GM23248 (cell line): ENCODE results near the gene JADE2.

Source experiments
- EZH2 ChIP-seq: fragments of 200-600 bp; sonication (generic); IDR thresholded peaks from 2 replicates; pipeline ENCODE4 v1.6.1; 2018; ENCODE audit warnings: antibody characterized with exemption, mild to moderate bottlenecking; ENCODE audit not compliant: insufficient read depth, poor library complexity, severe bottlenecking
- EZH2phosphoT487 ChIP-seq: fragments of 200-600 bp; sonication (generic); IDR thresholded peaks from 2 replicates; pipeline ENCODE4 v1.6.1; 2018; ENCODE audit warnings: antibody characterized with exemption, moderate library complexity, mild to moderate bottlenecking, low read depth; ENCODE audit not compliant: insufficient read depth

- no peak for TF ChIP-seq EZH2
- no peak for TF ChIP-seq EZH2phosphoT487
These were observed 35.1 kb upstream of the JADE2 start for GRCh38 chr5:134490255-134490924.
